NOMO-1 treated with dmso at 0.1 percent for 144 hours (cell line): ENCODE measurements around the gene BLZF1.
"Not testable (repeated sequence)": the region's sequence is repeated elsewhere in the genome, so short reads cannot be mapped to it uniquely, and the experiment has no call there.

Experiments
- DNase-seq: peaks from one replicate; lab custom pipeline; 2025; ENCODE audit not compliant: unreplicated experiment; lab: John Stamatoyannopoulos, UW

The BLZF1 gene, protein sequence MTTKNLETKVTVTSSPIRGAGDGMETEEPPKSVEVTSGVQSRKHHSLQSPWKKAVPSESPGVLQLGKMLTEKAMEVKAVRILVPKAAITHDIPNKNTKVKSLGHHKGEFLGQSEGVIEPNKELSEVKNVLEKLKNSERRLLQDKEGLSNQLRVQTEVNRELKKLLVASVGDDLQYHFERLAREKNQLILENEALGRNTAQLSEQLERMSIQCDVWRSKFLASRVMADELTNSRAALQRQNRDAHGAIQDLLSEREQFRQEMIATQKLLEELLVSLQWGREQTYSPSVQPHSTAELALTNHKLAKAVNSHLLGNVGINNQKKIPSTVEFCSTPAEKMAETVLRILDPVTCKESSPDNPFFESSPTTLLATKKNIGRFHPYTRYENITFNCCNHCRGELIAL

DNA sequence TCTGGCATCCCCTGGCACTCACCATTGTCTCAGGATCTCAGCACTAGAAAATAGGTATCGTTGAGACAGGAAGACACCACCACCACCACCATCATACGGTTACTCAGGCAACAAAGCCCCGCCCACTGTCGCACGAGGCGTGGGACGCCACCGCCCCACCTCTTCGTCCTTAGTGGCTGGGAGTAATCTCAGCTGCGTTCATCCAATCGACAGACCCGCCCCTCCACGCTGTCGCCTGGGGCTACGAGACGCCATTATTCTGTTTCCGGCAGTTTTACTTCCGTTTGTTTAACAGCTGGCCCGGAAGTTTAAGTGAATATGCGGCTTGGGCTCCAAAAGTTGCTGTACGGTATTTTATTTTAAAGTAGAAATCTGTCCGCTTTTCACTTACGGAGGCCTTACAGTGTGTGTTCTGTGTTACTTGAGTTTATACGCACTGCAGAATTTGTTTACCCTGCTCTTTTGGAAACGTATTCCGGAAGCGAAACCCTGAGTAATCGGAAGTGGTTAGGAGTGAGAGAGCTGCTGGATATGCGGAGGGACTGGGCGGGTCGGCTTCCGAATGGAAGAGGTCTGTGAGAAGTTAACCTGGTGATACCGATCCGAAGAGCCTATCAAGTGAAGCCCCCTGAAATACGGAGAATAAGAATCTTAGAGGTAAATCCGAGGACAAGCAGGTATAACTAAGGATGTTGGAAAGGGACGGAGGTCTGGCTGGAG, at the start of gene BLZF1, which contains the start of gene NME7:
Gene BLZF1, plus strand, starts transcription at position 510 of the 720 bp plus-strand sequence. CDS start 1,328 bp downstream, outside the sequence.
Gene NME7, minus strand, starts transcription at position 112 of the 720 bp plus-strand sequence. Its CDS starts 87 bp downstream, at position 25.
- DNase-seq = peak; percentile 94

DNA sequence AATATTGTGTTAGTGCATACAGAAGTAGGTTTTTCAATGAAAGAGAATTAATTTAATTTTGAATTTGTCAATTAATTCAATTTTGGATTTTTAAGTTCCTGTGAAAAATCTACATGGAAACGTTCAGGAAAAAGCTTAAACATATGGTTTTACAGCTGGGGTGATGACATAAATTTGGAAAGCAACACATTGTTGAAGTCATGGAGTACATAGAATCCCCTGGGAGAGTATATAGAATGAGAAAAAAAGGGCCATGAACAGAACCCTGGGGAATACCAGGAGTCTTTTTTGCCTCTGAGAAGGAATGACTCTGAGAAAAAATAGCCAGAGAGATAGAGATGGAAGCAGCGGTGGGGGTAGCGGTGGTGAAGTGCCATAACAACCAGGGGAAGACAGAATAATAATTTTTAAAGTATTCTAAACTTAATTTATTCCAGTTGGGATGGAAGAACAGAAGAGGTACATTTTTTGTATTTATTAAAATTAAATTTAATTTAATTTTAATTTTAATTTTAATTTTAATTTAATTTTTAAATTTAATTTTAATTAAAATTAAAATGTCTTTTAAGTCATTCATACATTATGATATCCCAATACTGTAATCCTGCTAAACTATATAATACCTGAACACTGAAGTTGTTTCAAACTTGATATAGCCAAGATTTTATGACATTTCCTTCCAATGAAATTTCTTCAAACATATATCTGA, 49.3 kb upstream of the BLZF1 start:
- DNase-seq = no peak

DNA sequence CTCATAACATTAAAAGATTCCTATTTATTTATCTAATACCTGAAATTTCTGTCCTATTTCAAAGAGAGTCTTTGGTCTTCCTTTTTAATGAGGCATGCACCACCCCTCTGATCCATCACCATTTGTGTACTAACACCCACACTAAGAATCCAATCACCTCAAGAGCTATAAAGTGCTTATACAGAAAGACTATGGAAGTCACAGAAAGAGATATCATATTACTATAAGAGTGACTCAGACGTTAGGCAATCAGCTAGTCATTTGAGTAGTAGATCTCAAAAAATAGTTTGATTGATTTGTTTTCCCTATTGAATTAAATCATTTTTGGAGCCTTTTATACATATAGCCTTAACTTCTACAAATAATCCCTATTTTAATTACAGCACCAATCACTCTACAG, 46.5 kb upstream of the BLZF1 start:
- DNase-seq = no peak

DNA sequence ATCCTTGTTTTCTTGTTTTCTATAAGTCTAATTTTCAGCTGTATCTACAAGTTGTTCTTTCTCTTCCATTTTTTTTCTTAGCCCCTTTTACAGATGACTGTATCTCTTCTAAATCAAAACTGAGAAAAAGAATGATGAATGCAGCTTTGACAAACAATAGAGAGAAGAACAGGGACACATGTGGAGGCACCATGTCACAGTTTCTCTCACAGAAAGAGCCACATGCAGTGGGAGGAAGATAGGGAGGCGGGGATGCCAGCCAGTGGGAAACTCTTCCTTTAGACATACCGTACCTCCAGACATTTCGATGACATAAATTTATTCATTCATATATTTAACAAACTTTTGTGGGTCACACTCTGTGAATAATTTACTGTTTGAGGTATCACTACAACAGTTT, 45.9 kb upstream of the BLZF1 start:
- DNase-seq = no peak

DNA sequence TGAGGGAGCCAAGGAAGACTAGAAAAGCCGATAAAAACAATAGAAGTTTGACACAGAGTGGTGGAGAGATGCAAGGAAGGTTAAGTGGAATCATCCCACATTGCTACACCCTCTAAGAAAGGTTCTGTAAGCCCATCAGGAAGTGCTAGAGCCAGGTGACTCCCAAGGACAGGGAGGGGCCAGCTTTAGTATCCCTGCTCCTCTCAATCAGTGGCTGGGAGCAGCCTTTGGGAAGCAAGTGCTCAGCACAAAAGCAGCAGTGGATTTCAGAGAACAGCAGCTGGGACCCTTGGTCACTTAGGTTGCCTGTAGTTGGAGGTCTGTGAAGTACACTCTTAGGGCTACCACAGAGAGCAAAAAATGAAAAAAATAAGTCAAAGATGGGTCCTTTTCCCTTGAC, 42.9 kb upstream of the BLZF1 start:
- no peak for DNase-seq

DNA sequence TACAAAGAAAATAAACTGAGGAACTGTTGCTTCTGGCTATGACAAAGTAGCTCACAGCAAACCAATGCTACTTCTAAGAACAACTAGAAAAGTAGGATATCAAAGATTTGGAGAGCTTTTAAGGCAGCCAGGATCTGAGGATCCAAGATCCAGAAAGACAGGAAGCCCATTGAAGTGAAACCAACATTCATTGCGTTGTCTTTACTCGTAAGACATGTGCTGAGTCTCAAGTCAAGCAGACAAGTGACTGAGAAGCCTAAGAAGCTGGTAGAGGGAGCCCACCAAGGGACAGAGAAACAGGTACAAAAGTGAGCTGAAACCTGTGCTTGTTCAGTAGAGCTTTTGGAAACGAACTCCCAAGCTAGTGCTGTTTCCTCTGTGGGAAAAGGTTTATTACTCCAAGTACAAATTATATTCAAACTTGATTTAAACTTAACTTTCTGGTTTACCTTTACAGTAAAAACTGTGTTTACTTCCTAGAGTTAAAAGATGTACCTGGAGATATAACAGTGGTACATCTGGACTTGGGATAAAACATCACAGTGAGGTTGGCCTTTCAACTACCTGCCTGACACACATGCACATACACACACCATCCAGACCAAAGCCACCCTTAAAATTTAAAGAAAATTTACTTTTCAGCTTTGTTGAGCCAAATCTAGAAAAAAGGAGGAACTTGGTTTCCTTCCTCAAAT, 41.6 kb upstream of the BLZF1 start:
- DNase-seq = no peak

DNA sequence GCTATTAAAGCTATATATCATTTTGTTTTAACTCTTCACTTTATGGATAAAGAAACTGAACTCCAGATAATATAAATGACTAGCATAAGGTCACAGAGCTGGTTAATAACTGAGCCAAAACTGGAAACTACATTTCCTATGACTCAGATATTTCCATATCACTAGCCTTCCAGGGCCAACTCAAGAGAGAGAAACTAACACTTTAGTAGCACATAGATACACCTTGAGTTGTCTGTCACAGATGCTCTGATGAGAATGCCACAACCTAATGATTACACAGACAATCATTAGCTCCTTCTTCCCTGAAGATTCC, 41.1 kb upstream of the BLZF1 start:
- no peak for DNase-seq

DNA sequence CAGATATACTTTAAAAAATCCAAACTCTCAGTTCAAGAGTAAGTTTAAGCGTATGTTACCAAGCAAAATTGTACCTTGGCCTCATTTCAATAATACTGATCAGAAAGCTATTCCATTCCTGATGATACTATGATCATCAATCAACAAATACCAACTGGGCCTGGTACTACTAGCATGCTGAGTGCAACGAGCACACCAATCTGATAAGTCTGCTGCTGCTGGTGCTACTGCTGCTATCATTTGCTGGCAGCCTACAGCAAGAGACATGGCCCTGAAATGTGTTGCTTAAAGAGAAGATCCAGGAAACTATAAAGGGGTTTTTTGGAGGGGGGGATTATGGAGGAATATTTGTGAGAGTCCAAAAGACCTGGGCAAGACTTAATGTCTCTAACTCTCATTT, 40.1 kb upstream of the BLZF1 start:
- DNase-seq = no peak

DNA sequence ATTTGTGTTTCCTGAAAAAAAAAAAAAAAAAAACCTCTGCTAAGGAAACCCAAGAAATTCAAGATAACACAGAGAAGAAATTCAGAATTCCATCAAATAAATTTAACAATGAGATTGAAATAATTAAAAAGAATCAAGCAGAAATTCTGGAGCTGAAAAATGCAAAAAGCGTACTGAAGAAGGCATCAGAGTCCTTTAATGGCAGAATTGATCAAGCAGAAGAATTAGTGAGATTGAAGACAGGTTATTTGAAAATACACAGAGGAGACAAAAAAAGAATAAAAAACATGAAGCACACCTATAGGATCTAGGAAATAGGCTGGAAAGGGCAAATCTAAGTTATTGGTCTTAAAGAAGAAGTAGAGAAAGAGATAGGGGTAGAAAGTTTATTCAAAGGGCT, 38.6 kb upstream of the BLZF1 start:
- DNase-seq = no peak

DNA sequence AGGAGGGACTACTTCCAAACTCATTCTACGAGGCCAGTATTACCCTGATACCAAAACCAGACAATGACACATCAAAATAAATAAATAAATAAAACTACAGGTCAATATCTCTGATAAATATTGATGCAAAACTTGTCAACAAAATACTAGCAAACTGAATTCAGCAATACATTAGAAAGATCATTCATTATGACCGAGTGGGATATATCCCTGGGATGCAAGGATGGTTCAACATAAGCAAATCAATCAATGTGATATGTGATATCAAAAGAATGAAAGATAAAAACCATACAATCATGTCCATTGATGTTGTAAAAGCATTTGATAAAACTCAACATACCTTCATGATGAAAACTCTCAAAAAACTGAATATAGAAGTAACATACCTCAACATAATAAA, 37.1 kb upstream of the BLZF1 start:
- DNase-seq = no peak

DNA sequence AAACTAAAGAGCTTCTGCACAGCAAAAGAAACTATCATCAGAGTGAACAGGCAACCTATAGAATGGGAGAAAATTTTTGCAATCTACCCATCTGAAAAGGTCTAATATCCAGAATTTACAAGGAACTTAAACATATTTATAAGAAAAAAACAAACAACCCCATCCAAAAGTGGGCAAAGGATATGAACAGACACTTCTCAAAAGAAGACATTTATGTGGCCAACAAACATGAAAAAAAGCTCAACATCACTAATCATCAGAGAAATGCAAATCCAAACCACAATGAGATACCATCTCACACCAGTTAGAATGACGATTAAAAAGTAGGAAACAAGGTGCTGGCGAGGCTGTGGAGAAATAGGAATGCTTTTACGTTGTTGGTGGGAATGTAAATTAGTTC, 33.3 kb upstream of the BLZF1 start:
- not testable (repeated sequence) for DNase-seq

DNA sequence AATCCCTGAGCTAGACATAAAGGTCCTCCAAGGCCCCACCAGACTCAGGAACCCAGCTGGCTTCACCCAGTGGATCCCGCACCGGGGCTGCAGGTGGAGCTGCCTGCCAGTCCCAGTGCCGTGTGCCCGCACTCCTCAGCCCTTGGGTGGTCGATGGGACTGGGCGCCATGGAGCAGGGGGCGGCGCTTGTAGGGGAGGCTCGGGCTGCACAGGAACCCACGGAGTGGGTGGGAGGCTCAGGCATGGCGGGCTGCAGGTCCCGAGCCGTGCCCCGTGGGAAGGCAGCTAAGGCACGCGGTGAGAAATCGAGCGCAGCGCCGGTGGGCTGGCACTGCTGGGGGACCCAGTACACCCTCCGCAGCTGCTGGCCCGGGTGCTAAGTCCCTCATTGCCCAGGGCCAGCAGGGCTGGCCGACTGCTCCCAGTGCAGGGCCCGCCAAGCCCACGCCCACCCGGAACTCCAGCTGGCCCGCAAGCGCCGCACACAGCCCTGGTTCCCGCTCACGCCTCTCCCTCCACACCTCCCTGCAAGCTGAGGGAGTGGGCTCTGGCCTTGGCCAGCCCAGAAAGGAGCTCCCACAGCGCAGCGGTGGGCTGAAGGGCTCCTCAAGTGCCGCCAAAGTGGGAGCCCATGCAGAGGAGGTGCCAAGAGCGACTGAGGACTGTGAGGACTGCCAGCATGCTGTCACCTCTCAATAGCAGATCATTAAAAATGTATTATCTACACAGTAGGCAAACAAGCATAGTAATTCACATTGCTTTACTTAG, 30.9 kb upstream of the BLZF1 start:
- not testable (repeated sequence) for DNase-seq

DNA sequence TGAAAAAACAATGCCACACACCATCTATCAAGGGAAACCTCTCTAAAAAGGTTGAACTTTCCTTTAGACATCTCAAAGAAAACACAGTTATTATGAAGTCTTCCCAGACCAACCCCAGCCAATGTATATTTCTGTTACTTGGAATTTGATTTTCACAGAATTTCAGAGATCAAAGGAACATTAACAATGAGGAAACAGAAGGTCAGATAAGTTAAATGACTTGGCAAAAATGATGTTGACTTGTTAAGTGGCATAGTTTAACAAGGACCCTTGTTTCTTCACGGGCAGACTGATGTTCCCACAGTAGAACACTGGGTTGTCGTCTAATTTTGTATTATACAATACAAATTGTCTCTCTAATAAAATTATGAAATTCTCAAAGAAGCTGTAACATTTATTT, 29.4 kb upstream of the BLZF1 start:
- no peak for DNase-seq

DNA sequence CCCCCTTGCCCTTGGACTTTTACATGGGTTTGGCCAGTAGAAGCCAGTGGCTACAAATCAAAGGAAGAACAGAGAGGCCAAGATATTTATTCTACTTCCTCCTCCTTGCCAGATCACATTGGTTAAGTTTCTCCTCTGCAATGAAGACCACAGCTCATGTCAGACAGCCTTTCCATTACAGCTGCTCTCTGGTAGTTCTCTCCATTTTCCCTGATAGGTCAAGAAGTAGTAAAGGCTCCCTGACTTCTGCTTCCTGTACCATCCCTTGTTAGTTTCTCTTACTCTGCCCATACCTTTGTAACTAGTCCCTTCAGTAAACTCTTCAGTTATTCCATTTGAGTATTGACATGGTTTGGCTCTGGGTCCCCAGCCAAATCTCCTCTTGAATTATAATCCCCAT, 28.2 kb upstream of the BLZF1 start:
- no peak for DNase-seq

DNA sequence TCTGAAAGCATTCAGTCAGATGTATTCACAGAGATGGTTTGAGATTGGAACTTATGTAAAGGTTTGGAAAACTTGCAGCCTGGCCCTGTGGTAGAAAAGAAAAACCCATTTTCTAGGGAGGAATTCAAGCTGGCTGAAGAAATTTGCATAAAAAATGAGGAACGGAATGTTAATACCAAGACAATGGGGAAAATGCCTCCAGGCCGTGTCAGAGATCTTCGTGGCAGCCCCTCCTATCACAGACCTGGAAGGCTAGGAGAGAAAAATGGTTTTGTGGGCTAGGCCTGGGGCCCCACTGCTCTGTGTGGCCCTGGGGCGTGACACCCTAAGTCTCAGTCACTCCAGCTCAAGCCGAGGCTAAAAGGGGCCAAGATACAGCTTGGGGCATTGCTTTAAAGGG, 27.1 kb upstream of the BLZF1 start:
- no peak for DNase-seq

DNA sequence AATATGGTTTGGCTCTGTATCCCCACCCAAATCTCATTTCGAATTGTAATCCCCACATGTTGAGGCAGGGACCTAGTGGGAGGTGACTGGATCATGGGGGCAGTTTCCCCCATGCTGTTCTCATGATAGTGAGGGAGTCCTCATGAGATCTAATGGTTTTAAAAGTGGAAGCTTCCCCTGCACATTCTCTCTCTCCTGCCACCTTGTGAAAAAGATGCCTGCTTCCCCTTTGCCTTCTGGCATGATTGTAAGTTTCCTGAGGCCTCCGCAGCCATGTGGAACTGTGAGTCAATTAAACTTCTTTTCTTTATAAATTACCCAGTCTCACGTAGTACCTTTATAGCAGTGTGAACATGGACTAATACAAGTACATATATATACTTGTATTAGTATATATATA, 25.9 kb upstream of the BLZF1 start:
- not testable (repeated sequence) for DNase-seq

DNA sequence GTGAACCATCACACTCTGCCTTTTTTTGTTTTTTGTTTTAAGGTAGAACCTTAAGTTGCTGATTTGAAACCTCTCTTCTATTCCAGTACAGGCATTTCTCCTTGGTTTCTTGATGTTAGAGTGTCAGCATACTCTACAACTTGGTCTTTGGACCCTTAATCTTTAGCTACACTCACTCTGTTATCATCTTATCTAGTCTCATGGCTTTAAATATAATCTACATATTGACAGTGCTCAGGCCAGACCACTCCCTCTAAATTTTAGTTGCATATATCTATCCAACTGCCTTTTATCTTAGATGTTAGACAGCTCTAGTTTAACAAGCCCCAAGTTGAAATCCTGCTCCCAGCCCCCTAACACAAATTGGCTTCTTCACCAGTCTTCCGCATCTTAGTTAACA, 22.5 kb upstream of the BLZF1 start:
- DNase-seq = no peak

DNA sequence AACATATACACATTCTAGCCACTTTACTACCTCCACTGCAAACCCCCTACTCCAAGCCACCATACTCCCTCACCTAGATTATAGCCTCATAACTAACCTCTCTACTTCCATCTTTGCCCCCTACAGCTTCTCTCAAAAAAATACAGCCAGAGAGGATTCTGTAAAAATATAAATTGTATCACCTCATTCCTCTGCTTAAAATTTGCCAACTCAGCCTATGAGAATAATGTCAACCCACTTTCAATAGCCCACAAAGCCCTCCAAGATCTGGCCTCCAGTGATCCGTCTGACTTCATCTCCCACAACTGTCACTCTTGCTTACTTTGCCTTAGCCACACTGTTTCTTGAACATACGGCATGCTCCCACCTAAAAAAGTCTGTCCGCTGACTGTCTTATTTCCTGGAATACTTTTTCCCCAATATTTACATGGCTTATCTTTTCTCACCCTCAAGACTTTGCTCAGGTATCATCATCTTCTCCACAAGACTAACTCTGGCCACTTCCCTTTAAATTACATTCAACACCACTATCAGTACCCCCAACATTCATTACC, 21.9 kb upstream of the BLZF1 start:
- DNase-seq = no peak

DNA sequence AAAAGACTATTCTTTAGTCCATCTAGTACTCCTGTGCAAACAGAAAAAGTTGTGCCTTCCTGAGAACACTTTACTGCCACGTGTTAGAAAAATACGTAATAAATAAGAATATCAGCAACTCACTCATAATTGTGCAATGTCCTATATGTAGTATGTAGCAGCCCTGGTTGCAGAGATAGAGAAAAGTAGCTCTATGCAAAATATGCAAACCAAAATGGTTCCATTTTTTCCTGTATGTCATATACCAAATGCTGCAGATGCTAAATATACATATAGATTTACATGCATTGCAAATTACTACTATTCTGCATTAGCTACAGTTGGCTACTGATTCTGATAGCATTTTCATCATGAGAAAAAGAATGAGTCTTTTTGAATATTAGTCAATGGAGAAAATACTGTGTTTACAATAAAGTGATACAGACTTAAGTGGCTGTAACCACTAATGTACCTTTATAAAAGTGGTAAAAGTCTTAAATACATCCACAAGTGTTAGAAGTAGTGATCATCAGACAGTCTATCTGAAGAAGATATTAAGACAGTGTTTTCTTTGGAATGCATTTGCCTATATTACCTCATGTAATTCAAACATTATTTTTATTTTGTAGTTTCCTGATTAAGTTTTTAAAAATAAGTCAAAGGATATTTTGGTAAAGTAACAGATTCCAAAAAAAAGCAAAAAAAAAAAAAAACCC, 20.2 kb upstream of the BLZF1 start:
- no peak for DNase-seq
